ENCODE data around the gene VPS16.

DNA sequence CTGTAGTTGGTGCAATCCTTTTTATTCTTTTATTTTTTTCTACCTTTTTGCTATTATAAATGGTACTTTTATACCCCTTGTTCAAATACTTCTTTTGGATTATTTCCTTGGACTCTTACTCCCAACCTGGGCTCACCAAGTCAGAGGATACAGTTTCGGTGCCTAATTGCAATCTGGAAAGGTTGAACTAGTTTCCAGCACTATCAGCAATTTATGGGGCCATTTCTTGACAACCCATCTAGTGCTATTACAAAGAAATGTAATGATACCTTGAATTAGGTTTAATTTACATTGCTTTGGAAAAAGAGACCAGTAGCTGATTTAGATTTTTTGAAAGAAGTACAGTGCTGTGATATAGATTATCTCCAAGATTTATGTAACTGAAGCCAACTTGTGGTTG lies 38.0 kb downstream of the VPS16 start:
- TF ChIP-seq, protein P1, sequence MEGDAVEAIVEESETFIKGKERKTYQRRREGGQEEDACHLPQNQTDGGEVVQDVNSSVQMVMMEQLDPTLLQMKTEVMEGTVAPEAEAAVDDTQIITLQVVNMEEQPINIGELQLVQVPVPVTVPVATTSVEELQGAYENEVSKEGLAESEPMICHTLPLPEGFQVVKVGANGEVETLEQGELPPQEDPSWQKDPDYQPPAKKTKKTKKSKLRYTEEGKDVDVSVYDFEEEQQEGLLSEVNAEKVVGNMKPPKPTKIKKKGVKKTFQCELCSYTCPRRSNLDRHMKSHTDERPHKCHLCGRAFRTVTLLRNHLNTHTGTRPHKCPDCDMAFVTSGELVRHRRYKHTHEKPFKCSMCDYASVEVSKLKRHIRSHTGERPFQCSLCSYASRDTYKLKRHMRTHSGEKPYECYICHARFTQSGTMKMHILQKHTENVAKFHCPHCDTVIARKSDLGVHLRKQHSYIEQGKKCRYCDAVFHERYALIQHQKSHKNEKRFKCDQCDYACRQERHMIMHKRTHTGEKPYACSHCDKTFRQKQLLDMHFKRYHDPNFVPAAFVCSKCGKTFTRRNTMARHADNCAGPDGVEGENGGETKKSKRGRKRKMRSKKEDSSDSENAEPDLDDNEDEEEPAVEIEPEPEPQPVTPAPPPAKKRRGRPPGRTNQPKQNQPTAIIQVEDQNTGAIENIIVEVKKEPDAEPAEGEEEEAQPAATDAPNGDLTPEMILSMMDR (IDR thresholded peaks at IDR 0.05; ENCODE audit: insufficient read depth, low read length, poor library complexity, severe bottlenecking): no peak
- no peak for TF ChIP-seq EZH2phosphoT487 (conservative IDR thresholded peaks at IDR 0.05; ENCODE audit: low read length)

All from SU-DHL-6 (cell line).